H1 (cell line): Measurements from ENCODE around the gene IDUA. TPM values are rescaled to one million over a fixed set of nuclear protein-coding genes. Genes with fewer than 3 reads are reported as not detected.

Source experiments
- CTCF ChIA-PET: fragments of 300-600 bp; sonication (Branson Sonifier 250); formaldehyde crosslinking; loops from one replicate; lab custom pipeline; 2021; ENCODE audit not compliant: partially characterized antibody; lab: Charles Lee
- POLR2A ChIA-PET: fragments of 300-600 bp; sonication (Branson Sonifier 250); formaldehyde crosslinking; loops from one replicate; lab custom pipeline; 2021; ENCODE audit warnings: inconsistent platforms; ENCODE audit not compliant: partially characterized antibody; lab: Charles Lee
- DNase-seq, 2 experiments: peaks; one replicate each; pipeline versions ENCODE4 v3.0.0 to v3.0.0-alpha.2; 2010 to 2022; ENCODE audit warnings: low spot score in 2 of 2, low read depth in 1 of 2, mixed read lengths in 1 of 2
- FAIRE-seq: peaks from 2 replicates; lab custom pipeline; 2011; peaks lifted over from hg19 to GRCh38; lab: Jason Lieb, UNC
- H2AFZ ChIP-seq: 2 replicates; pipeline ENCODE4 v1.8.1; 2012; ENCODE audit warnings: low read length, inconsistent platforms
- H2AK5ac ChIP-seq: 2 replicates; pipeline ENCODE4 v1.6.1; 2013; ENCODE audit warnings: low read depth, low read length
- H2BK120ac ChIP-seq: replicated peaks from 2 replicates; pipeline ENCODE3; 2013; ENCODE audit warnings: low read depth, low read length, inconsistent platforms
- H2BK12ac ChIP-seq: 2 replicates; pipeline ENCODE4 v1.6.1; 2013; ENCODE audit warnings: low read depth, low read length
- H2BK15ac ChIP-seq: 2 replicates; pipeline ENCODE4 v1.6.1; 2013; ENCODE audit warnings: low read length
- H2BK20ac ChIP-seq: 2 replicates; pipeline ENCODE4 v1.6.1; 2013; ENCODE audit warnings: low read length
- H2BK5ac ChIP-seq: 2 replicates; pipeline ENCODE4 v1.6.1; 2013; ENCODE audit warnings: low read depth, low read length
- H3K14ac ChIP-seq: 2 replicates; pipeline ENCODE4 v1.6.1; 2013; ENCODE audit warnings: inconsistent platforms; ENCODE audit not compliant: insufficient read length
- H3K18ac ChIP-seq: 2 replicates; pipeline ENCODE4 v1.6.1; 2013; ENCODE audit warnings: low read length; ENCODE audit errors: extremely low read depth
- H3K23ac ChIP-seq: 2 replicates; pipeline ENCODE4 v1.6.1; 2013; ENCODE audit warnings: inconsistent platforms; ENCODE audit not compliant: insufficient read length
- H3K23me2 ChIP-seq: 2 replicates; pipeline ENCODE4 v1.6.1; 2013; ENCODE audit warnings: low read depth, low read length
- H3K27ac ChIP-seq: 2 replicates; pipeline ENCODE4 v1.6.1; 2011; ENCODE audit warnings: low read depth, low read length, inconsistent platforms
- H3K27me3 ChIP-seq, 4 experiments: replicated peaks in 1 of 4; 1 replicate in 1 of 4; 2 replicates in 3 of 4; pipeline versions ENCODE4 v1.6.1 to v1.8.1; 2011 to 2013; ENCODE audit warnings: low read length in 3 of 4, mild to moderate bottlenecking in 3 of 4, inconsistent platforms in 2 of 4, mixed read lengths in 2 of 4, moderate library complexity in 1 of 4; ENCODE audit not compliant: control insufficient read depth in 3 of 4, insufficient read depth in 3 of 4; ENCODE audit errors: extremely low read depth in 1 of 4
- H3K36me3 ChIP-seq, 4 experiments: 2 replicates each; pipeline versions ENCODE4 v1.6.1 to v1.8.1; 2011 to 2013; ENCODE audit warnings: mild to moderate bottlenecking in 4 of 4, low read length in 3 of 4, moderate library complexity in 2 of 4, control low read depth in 1 of 4, inconsistent platforms in 1 of 4; ENCODE audit not compliant: insufficient read depth in 4 of 4, control insufficient read depth in 2 of 4
- H3K4ac ChIP-seq: replicated peaks from 2 replicates; pipeline ENCODE3; 2013; ENCODE audit warnings: low read length, low read depth, mixed read lengths, inconsistent platforms; ENCODE audit not compliant: insufficient read length
- H3K4me1 ChIP-seq, 4 experiments: replicated peaks in 1 of 4; 1 replicate in 1 of 4; 2 replicates in 3 of 4; pipeline versions ENCODE4 v1.6.1 to v1.8.1; 2011 to 2013; ENCODE audit warnings: low read length in 3 of 4, inconsistent platforms in 2 of 4, mixed read lengths in 1 of 4; ENCODE audit not compliant: insufficient read depth in 4 of 4, control insufficient read depth in 3 of 4
- H3K4me2 ChIP-seq, 2 experiments: 2 replicates each; pipeline versions ENCODE4 v1.6.1 to v1.8.1; 2011 to 2013; ENCODE audit warnings: low read depth in 2 of 2, low read length in 2 of 2, control low read depth in 1 of 2, inconsistent platforms in 1 of 2, mild to moderate bottlenecking in 1 of 2; ENCODE audit not compliant: insufficient read depth in 1 of 2
- H3K4me3 ChIP-seq, 4 experiments: fragments of 200-600, 300-600 bp in 1 of 4; sonication (generic), shearing (Covaris generic), sonication (Bioruptor Twin) in 1 of 4; 2 replicates each; pipeline versions ENCODE4 v1.5.1 to v1.8.1; 2011 to 2016; ENCODE audit warnings: low read length in 4 of 4, low read depth in 3 of 4, control low read depth in 2 of 4, inconsistent platforms in 2 of 4, mild to moderate bottlenecking in 2 of 4, mixed read lengths in 1 of 4, moderate library complexity in 1 of 4; ENCODE audit not compliant: insufficient read depth in 2 of 4; ENCODE audit errors: extremely low read depth in 1 of 4
- H3K56ac ChIP-seq: replicated peaks from 2 replicates; pipeline ENCODE3; 2013; ENCODE audit warnings: low read depth, mild to moderate bottlenecking, mixed read lengths, low read length, inconsistent platforms; ENCODE audit not compliant: insufficient read length
- H3K79me1 ChIP-seq: 2 replicates; pipeline ENCODE4 v1.6.1; 2013; ENCODE audit warnings: low read depth, low read length, control low read depth
- H3K79me2 ChIP-seq, 2 experiments: 2 replicates each; pipeline versions ENCODE4 v1.6.1 to v1.8.1; 2012 to 2013; ENCODE audit warnings: low read length in 2 of 2, mild to moderate bottlenecking in 2 of 2, inconsistent platforms in 1 of 2; ENCODE audit not compliant: insufficient read depth in 2 of 2, control insufficient read depth in 1 of 2
- H3K9ac ChIP-seq, 4 experiments: replicated peaks in 1 of 4; 1 replicate in 1 of 4; 2 replicates in 3 of 4; pipeline versions ENCODE4 v1.6.1 to v1.8.1; 2011 to 2013; ENCODE audit warnings: low read depth in 3 of 4, low read length in 3 of 4, control low read depth in 2 of 4, mild to moderate bottlenecking in 2 of 4, moderate library complexity in 2 of 4, inconsistent platforms in 1 of 4; ENCODE audit errors: extremely low read depth in 1 of 4
- H3K9me3 ChIP-seq, 2 experiments: 2 replicates each; pipeline versions ENCODE4 v1.6.1 to v1.8.1; 2012 to 2013; ENCODE audit warnings: mild to moderate bottlenecking in 2 of 2, moderate library complexity in 2 of 2, control low read depth in 1 of 2, inconsistent platforms in 1 of 2, low read depth in 1 of 2, low read length in 1 of 2, mixed read lengths in 1 of 2; ENCODE audit not compliant: insufficient read depth in 2 of 2
- H4K20me1 ChIP-seq, 2 experiments: replicated peaks in 1 of 2; 2 replicates each; pipeline versions ENCODE3 to v1.8.1; 2011 to 2013; ENCODE audit warnings: inconsistent platforms in 2 of 2, low read length in 2 of 2, mild to moderate bottlenecking in 1 of 2; ENCODE audit not compliant: insufficient read depth in 2 of 2, control insufficient read depth in 1 of 2
- H4K5ac ChIP-seq: 2 replicates; pipeline ENCODE4 v1.6.1; 2013; ENCODE audit warnings: low read length, low read depth, mixed read lengths, inconsistent platforms; ENCODE audit not compliant: insufficient read length
- H4K8ac ChIP-seq: 2 replicates; pipeline ENCODE4 v1.8.0; 2013; ENCODE audit warnings: mild to moderate bottlenecking, moderate library complexity, low read length, inconsistent platforms; ENCODE audit not compliant: insufficient read depth; ENCODE audit errors: extremely low read depth
- H4K91ac ChIP-seq: replicated peaks from 2 replicates; pipeline ENCODE3; 2013; ENCODE audit warnings: low read length, mixed read lengths, inconsistent platforms; ENCODE audit not compliant: insufficient read length
- ASH2L ChIP-seq: fragments of 200-600, 300-600 bp; sonication (generic); IDR thresholded peaks from one replicate; pipeline ENCODE4 v1.7.1; 2017; ENCODE audit warnings: low read length
- CEBPB ChIP-seq: IDR thresholded peaks from 2 replicates; pipeline ENCODE4 v1.6.1; 2012; ENCODE audit warnings: low read depth, low read length
- CREB1 ChIP-seq: IDR thresholded peaks from 2 replicates; pipeline ENCODE4 v1.6.1; 2012; ENCODE audit warnings: inconsistent platforms
- GTF2F1 ChIP-seq: IDR thresholded peaks from 2 replicates; pipeline ENCODE4 v1.6.1; 2012; ENCODE audit warnings: low read depth, low read length, improper control_type of control experiment, borderline replicate concordance
- RAD21 ChIP-seq, 2 experiments: IDR thresholded peaks in 1 of 2; conservative IDR thresholded peaks in 1 of 2; 2 replicates each; pipeline ENCODE4 v1.6.1; 2011; ENCODE audit warnings: low read depth in 2 of 2, low read length in 2 of 2, improper control_type of control experiment in 1 of 2, inconsistent platforms in 1 of 2, mild to moderate bottlenecking in 1 of 2, moderate library complexity in 1 of 2
- SP1 ChIP-seq: IDR thresholded peaks from 2 replicates; pipeline ENCODE4 v1.6.1; 2011; ENCODE audit warnings: low read depth, low read length
- SRF ChIP-seq: IDR thresholded peaks from 2 replicates; pipeline ENCODE4 v1.6.1; 2011; ENCODE audit warnings: mild to moderate bottlenecking, low read depth, low read length, moderate library complexity
- TAF1 ChIP-seq: IDR thresholded peaks from 2 replicates; pipeline ENCODE4 v1.6.1; 2011; ENCODE audit warnings: mild to moderate bottlenecking, low read depth, low read length
- WGBS, 2 experiments: shearing (Covaris generic) in 1 of 2; methylation state at CpG; one replicate each; pipeline versions ENCODE4 v1.1.6 to v1.1.7; 2013 to 2015; ENCODE audit warnings: low lambda C conversion rate in 2 of 2, mixed read lengths in 2 of 2, inconsistent platforms in 1 of 2, low coverage in 1 of 2, missing lambda C conversion rate in 1 of 2; ENCODE audit not compliant: insufficient replicate concordance in 2 of 2, insufficient coverage in 1 of 2, insufficient read length in 1 of 2; ENCODE audit errors: extremely low coverage in 1 of 2, missing lambda C conversion rate in 1 of 2; 5-methylcytosine and 5-hydroxymethylcytosine counted together
- polyA plus RNA-seq, 7 experiments: library from polyadenylated mRNA; depleted of rRNA in 3 of 7; stranded (reverse) in 5 of 7; unstranded in 2 of 7; fragments of >200 nt in 5 of 7; fragments of 200-250 nt in 2 of 7; gene quantifications; 1 replicate in 5 of 7; 2 replicates in 1 of 7; 4 replicates in 1 of 7; pipeline versions ENCODE4 v1.2.1 to v1.2.3, GENCODE V29; 2011 to 2013; ENCODE audit warnings: missing spikeins in 2 of 7, mixed read lengths in 2 of 7
- total RNA-seq: library from RNA; stranded (reverse); fragmentation: NEBNext Ultra II Directional; extraction: Animal tissue kit (Norgen Biotek cat#: 25700); gene quantifications from 2 replicates; pipeline ENCODE4 v1.2.1, GENCODE V29; 2021
- TF ChIP-seq, protein P1 (sequence below), 3 experiments: IDR thresholded peaks; 1 replicate in 2 of 3; 2 replicates in 1 of 3; pipeline versions ENCODE4 v1.5.1 to v1.6.1; 2011; ENCODE audit warnings: low read length in 3 of 3, mild to moderate bottlenecking in 3 of 3, inconsistent platforms in 2 of 3, low read depth in 1 of 3, moderate library complexity in 1 of 3; ENCODE audit not compliant: insufficient read depth in 1 of 3; ENCODE audit errors: control extremely low read depth in 1 of 3

IDUA gene
- total and polyA plus RNA-seq, 2 of the 8 experiments (the other 6 are each of a cell fraction or from before 2014, with no cell fraction given), result 2.8 to 4.8 TPM

DNA sequence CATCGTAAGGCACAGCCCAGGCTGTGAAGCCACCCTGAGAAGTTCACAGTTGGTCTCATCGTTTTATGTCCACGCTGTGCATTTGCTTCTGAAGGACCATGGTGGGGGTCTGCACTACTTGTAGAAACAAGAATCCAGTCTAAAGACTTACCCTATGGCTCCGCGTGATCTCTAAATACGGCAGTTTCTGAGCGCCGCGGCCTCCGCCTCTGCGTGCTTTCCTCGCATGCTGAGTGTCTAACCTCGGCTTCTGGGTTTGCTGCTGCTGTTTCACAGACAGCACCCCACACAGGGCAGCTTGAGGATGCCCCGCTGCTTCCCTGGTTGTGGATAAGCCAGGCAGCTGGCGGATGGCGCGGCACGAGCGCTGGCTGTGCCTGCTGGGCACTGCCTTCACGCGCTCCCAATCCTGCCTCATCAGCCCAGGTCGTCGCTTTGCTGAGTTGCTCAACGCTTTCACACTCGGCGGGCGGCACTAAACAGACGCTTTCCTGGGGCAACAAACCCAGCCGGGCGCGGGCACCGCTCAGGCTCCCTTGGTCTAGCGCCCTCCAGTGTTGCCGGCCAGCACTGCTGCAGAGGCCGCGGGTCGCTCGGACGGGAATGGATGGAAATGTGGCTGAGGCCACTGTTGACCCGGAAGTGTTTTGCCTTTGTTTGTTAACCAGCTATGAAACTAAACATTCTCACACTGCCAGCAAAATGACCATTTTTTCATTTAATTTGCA lies 63.8 kb downstream of the IDUA start:
- Histone ChIP-seq H3K9ac (no peak overlapping the region), H2BK5ac (no peak overlapping the region), H3K79me2 (no peaks in the 10 kb centered on the region), H3K23me2 (no peaks in the 10 kb centered on the region), H4K20me1 (peaks cover 0 to 2% of the 10 kb centered on the region in 2 experiments), H3K14ac (no peak overlapping the region), H2BK12ac (0 out of 2 replicates have a peak overlapping the region, but pooled peaks have one; percentile 28), H4K91ac (no peak overlapping the region), H3K27me3 (peaks cover 0 to 26% (median 16%) of the 10 kb centered on the region in 4 experiments; a peak in 6 of 7 replicates), H2AK5ac (no peak overlapping the region), H2BK120ac (no peak overlapping the region), H3K9me3 (no peaks in the 10 kb centered on the region), H3K23ac (no peak overlapping the region), H4K8ac (no peak overlapping the region), H3K79me1 (no peaks in the 10 kb centered on the region), H3K56ac (no peak overlapping the region), H3K4ac (no peak overlapping the region), H3K18ac (no peak overlapping the region), H3K36me3 (no peaks in the 10 kb centered on the region), H3K27ac (no peak overlapping the region), H3K4me1 (peaks cover 0 to 4% (median 1%) of the 10 kb centered on the region in 4 experiments; a peak in 2 of 7 replicates), H2BK20ac (no peak overlapping the region), H2BK15ac (no peak overlapping the region), H3K4me2 (peak overlapping the region in 1 of 2 experiments; percentile 54; a peak in 3 of 4 replicates), H3K4me3 (no peak overlapping the region), H4K5ac (no peak overlapping the region), H2AFZ (0 out of 2 replicates have a peak overlapping the region, but pooled peaks have one; percentile 18)
- FAIRE-seq (no peak), DNase-seq (peak in 1 of 2 experiments; percentile 93)
- WGBS, 2 experiments, result 56% methylated on average over 38 of the region's 40 CpGs; no CpG with 5 or more reads in 1 of the 2 experiments
- ChIA-PET CTCF (interaction anchor here (0.7 to 1.8 kb wide), 12 partner anchors 11 to 240 kb away, joined by 3 to 7 read pairs (median 3); partner anchors contain the start of gene FGFRL1), POLR2A (no interaction called here)
- TF ChIP-seq ASH2L (peak; percentile 36), CEBPB (peak; percentile 80), GTF2F1 (no peak), SP1 (no peak), TAF1 (no peak), RAD21 (IDR thresholded peaks at IDR 0.05 in 1 of 2, conservative IDR thresholded peaks at IDR 0.05 in 1 of 2; ENCODE audit: low read depth in 2 of 2, low read length in 2 of 2) (peak; percentile 52 to 70), CREB1 (0 out of 2 replicates have a peak, but pooled peaks have one; percentile 40), SRF (0 out of 2 replicates have a peak, but pooled peaks have one; percentile 8)
- TF ChIP-seq, protein P1, sequence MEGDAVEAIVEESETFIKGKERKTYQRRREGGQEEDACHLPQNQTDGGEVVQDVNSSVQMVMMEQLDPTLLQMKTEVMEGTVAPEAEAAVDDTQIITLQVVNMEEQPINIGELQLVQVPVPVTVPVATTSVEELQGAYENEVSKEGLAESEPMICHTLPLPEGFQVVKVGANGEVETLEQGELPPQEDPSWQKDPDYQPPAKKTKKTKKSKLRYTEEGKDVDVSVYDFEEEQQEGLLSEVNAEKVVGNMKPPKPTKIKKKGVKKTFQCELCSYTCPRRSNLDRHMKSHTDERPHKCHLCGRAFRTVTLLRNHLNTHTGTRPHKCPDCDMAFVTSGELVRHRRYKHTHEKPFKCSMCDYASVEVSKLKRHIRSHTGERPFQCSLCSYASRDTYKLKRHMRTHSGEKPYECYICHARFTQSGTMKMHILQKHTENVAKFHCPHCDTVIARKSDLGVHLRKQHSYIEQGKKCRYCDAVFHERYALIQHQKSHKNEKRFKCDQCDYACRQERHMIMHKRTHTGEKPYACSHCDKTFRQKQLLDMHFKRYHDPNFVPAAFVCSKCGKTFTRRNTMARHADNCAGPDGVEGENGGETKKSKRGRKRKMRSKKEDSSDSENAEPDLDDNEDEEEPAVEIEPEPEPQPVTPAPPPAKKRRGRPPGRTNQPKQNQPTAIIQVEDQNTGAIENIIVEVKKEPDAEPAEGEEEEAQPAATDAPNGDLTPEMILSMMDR (IDR thresholded peaks at IDR 0.05; ENCODE audit: control extremely low read depth in 1 of 3, insufficient read depth in 1 of 3, low read depth in 1 of 3, low read length in 3 of 3), result peak in 2 of 3 experiments; percentile 74; a peak in 3 of 4 replicates
